Astrocyte of the spinal cord (primary cell): ENCODE data around the gene FUT8.
A peak's percentile ranks its signal among the peaks of the same experiment; 100 is the strongest.

Source experiments
- DNase-seq: peaks from one replicate; pipeline ENCODE4 v3.0.0; 2011; ENCODE audit warnings: low read depth, low spot score
- H3K4me3 ChIP-seq: 2 replicates; pipeline ENCODE4 v1.5.1; 2011; ENCODE audit warnings: low read depth, mild to moderate bottlenecking, low read length, moderate library complexity
- in situ Hi-C: cut with HindIII; loops from 2 replicates; pipeline ENCODE4 v1.10.0; 2017; ENCODE audit warnings: low sequenced_read_pairs
- TF ChIP-seq, protein P1 (sequence below): IDR thresholded peaks from 2 replicates; pipeline ENCODE4 v1.5.1; 2012; ENCODE audit warnings: low read depth, mild to moderate bottlenecking, low read length, inconsistent platforms

FUT8 gene

DNA sequence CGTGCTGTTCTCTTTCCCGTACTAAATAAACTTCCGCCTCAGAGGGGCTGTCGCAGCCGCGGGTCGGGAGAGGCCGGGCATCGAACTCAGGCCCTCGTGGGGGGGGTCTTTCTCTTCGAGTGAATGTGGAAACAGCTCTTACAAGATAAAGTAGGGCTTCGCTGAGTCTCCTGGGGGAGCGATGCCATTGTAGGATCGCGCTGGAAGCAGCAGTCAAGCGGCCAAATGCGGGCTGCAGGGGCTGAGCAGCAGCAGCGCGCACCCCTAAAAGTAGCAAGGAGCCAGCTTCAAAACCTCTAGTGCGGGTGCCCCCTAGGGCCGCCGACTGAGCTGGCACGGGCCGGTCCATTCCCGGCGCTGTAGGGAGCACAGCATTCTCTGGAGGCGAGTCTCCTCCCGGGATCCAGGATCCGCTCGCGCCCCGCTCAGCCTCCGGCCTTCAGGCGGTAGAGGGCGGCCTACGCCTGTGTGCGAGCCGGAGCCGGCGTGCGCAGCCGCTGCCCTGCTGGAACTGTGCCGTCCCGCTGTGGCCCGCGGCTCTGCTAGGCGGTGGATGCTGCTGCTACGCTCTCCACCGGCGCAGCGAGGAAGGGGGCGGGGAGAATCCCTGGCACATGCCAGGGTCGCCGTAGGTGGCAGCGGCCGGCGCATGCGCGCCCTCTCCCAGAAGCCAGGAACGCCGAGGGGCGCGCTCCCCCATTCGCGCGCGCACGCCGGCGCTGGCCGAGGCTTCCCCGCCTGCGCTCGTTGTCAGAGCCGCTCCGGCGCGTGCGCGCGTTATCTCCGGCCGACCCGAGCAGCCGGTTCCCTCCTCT lies at the start of gene FUT8:
Gene FUT8 (plus strand): TSS at position 699 of the 815 bp plus-strand sequence. CDS start 148,834 bp downstream, outside the sequence.
- DNase-seq: peak; percentile 97
- TF ChIP-seq, protein P1, sequence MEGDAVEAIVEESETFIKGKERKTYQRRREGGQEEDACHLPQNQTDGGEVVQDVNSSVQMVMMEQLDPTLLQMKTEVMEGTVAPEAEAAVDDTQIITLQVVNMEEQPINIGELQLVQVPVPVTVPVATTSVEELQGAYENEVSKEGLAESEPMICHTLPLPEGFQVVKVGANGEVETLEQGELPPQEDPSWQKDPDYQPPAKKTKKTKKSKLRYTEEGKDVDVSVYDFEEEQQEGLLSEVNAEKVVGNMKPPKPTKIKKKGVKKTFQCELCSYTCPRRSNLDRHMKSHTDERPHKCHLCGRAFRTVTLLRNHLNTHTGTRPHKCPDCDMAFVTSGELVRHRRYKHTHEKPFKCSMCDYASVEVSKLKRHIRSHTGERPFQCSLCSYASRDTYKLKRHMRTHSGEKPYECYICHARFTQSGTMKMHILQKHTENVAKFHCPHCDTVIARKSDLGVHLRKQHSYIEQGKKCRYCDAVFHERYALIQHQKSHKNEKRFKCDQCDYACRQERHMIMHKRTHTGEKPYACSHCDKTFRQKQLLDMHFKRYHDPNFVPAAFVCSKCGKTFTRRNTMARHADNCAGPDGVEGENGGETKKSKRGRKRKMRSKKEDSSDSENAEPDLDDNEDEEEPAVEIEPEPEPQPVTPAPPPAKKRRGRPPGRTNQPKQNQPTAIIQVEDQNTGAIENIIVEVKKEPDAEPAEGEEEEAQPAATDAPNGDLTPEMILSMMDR: peak; percentile 66
- in situ Hi-C loops: no loop called here
- peak within 1 kb of the TSS; percentile 80 for H3K4me3 ChIP-seq

DNA sequence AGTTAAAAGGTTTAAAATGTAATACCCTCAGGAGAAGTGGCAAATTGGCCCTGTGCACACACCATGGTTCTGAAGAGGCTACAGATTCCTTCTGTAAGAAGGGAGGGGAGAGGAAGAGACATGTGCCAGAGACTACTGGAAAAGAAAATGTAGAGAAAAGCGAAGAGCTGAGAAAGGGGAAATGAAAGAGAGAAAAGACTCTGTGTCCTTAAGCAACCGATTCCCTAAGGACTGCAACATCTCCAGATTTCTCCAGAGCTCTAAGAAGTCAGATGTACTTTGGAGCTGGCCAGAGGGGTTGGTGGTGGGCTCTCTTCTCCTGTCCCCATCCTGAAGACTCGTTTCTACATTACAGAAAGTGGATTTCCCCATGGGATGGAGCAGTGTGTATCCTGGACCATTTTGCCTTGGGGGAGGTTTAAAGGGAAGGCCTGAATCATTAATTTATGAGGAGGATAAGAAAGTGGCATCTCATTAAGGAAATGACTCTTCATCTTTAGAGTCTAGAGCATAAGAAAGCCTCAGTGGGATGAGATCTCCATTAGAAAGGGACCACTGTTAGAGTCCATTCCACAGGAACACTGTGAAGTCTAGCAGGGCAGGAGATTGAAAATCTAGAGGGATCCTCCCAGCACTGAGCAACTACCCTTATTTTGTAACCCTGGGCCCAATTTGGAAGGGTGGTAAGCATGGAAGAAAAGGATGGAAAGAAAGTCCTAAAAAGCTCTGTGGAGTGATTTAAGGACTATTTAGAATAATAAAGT lies 45.5 kb upstream of the FUT8 start:
- in situ Hi-C loops: no loop called here
- no peak overlapping the region for H3K4me3 ChIP-seq
- TF ChIP-seq, protein P1: no peak
- DNase-seq: no peak

DNA sequence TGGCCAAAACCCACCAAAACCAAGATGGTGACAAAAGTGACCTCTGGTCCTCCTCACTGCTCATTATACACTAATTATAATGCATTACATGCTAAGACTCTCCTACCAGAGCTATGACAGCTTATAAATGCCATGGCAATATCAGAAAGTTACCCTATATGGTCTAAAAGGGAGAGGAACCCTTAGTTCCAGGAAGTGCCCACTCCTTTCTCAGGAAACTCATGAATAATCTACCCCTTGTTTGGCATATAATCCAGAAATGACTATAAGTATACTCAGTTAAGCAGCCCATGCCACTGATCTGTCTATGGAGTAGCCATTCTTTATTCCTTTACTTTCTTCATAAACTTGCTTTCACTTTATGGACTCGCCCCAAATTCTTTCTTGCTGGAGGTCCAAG lies 43.0 kb upstream of the FUT8 start:
- in situ Hi-C loops: no loop called here
- DNase-seq: no peak
- no peak overlapping the region for H3K4me3 ChIP-seq
- TF ChIP-seq, protein P1: no peak

DNA sequence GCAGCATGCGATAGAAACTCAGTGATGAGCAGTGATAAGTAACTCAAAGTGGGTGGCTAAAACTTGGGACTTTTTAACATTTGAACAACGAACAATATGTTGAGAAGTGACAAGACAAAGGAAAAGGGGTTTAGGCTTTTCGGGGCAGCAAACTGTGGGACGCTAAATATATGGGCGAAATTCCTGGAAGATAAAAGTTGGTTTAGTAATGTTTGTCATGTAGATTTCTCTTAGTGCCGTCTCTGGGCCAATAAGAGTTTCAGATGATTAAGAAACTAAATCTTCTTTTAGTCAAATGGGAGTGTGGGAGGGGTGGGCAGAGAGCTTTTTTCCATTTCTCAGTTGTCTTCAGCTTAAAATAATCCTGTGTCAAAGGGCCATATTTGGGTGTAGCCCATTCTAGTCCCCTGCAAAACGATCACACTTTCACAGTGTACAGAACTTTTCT lies 41.7 kb upstream of the FUT8 start:
- in situ Hi-C loops: no loop called here
- H3K4me3 ChIP-seq: no peak overlapping the region
- DNase-seq: no peak
- TF ChIP-seq, protein P1: no peak

DNA sequence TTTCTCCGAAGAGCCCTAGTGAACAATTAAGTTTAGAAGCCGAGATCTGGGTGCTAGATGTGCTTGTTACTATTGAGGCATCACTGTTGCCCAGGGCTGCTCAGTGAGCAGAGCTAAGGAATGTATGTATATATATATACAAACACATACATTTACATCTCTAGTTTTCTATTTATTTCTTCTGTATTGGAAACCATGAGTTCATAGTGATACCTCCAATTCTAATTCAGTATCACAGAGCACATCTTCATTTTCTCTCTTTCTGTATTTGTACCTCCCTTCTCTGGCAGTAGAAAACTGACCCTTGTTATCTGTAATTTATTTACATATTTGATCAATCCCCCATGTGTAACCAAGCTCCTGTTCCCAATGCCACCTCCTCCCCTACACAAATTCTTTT lies 40.7 kb upstream of the FUT8 start:
- TF ChIP-seq, protein P1: no peak
- no peak overlapping the region for H3K4me3 ChIP-seq
- DNase-seq: no peak
- in situ Hi-C loops: no loop called here

DNA sequence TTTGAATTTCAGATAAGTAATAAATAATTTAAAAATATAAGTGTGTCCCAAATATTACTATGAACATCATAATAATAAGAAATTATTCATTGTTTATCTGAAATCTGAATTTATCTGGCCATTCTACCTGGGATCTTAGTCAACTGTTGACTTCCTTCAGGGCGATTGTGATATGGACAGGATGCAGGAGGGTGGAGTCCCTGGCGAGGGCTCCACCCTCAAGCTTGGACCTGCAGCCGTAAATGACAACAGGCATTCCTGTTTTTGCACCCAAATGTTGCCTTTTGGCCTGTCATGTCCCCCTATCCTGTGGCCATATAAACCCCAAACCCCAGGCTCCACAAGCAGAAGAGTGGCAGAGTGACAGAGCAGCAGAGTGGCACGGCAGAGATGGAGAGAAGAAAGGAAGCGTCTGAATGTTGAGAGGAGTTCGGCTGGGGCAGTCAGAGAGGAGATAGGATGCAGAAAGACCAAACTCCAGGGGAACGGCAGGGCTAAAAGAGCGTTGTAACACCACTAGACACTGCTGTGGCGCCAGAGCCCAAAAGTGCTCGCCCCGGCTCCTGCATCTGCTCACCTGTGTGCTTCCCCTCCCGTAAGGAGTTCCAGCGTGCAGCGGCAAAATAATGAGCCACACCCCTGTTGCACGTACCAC lies 39.4 kb upstream of the FUT8 start:
- H3K4me3 ChIP-seq: no peak overlapping the region
- TF ChIP-seq, protein P1: no peak
- no peak for DNase-seq
- in situ Hi-C loops: no loop called here
